KBM-7 (cell line): ENCODE measurements around the gene KYAT1.

Source experiments
- DNase-seq: peaks from one replicate; pipeline ENCODE4 v3.0.0-alpha.2; 2015
- in situ Hi-C: fragments of 300-500 bp; cut with MboI; formaldehyde crosslinking; loops from 2 replicates; pipeline ENCODE4 v1.14.3; 2020; ENCODE audit warnings: low sequenced_read_pairs, low pct_unique_long_range_greater_than_20kb, mixed read lengths

The KYAT1 gene

GRCh38 chr9:128881884-128882676 is at the start of gene KYAT1, which contains the start of gene LRRC8A:
TSS of gene KYAT1 (minus strand) at chr9:128881950. CDS start at chr9:128845405, 36,545 bp downstream.
TSS of gene LRRC8A (plus strand) at chr9:128882133. CDS start at chr9:128907165, 25,032 bp downstream.
- in situ Hi-C loops: no loop called here
- peak; percentile 99 for DNase-seq

GRCh38 chr9:128929560-128929959 is 47.8 kb upstream of the KYAT1 start:
- DNase-seq: no peak
- in situ Hi-C loops: no loop called here

- no peak for DNase-seq
- in situ Hi-C loops: no loop called here
Measured at GRCh38 chr9:128928624-128929023, 46.9 kb upstream of the KYAT1 start.

GRCh38 chr9:128927731-128928411 is 46.1 kb upstream of the KYAT1 start:
- in situ Hi-C loops: no loop called here
- peak; percentile 59 for DNase-seq

- DNase-seq: no peak
- in situ Hi-C loops: no loop called here
Measured at GRCh38 chr9:128923493-128923883, 41.7 kb upstream of the KYAT1 start.

- in situ Hi-C loops: no loop called here
- DNase-seq: no peak
Measured at GRCh38 chr9:128921881-128922763, 40.4 kb upstream of the KYAT1 start.

DNA sequence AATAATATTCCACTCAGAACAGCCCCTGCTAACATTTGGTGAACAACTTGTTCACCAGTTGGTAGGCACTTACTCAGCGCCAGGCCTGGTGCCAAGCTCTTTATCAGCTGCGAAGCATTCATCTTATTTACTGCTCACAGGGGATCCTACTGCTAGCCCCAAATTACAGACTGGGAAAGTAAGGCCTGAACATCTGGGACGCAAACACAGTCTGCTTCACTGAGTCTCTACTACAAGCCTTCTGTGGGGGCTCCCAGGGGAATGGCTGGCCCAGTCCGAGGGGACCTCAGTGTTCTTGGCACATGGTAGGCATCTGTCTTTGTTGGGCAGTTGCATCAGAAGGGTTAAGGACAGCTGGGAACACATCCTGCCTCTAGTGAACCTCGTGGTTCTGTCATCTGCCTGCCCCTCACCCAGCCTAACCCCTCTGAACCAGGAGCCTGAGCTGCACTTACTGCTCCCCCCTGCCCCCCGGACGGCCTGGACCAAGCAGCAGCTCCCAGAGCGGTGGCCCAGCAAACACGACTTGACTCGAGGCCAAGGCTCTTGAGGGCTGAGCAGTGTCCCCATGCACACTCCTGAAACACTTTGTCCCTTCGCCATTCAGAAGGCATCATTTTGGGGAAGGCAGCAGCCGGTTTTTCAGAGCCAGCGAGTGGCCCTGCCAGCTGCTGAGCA is 38.8 kb upstream of the KYAT1 start, which contains the start of gene PHYHD1:
TSS of gene PHYHD1 (plus strand) at position 602 of the 678 bp plus-strand sequence. CDS start 1,342 bp downstream, outside the sequence.
- DNase-seq: no peak
- in situ Hi-C loops: no loop called here

DNA sequence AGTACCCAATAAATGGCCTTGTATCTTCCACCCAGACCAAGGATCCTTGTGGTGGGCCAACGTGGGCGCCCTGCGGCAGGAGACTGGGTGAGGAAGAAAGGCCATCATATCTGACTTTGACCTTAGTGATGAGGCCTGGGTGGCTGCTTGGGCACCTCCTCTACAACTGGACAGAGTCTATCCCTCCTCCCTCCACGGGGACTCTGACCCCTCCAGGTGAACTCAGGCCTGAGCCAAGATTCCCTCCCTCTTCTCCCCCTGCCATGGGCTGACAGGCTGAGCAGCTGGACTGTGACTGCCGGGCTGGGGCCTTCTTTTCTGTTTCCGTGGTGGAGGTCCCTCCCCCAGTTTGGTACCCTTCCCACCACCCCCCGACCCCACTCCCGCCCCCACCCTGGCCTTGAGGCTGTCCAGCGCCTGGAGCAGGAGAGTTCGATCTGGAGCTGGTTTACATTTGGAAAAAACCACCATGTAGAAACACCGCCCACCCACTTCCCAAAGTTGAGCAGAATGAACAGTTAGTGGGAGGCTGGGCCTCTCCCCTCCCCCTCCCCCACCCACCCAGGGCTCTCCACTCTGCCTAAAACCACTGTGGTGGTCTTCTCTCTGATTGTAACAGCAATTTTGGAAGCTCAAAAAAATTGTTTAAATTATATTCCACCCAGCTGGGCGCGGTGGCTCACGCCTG is 37.8 kb upstream of the KYAT1 start:
- DNase-seq: no peak
- in situ Hi-C loops: no loop called here

GRCh38 chr9:128918921-128919320 is 37.2 kb upstream of the KYAT1 start:
- no peak for DNase-seq
- in situ Hi-C loops: no loop called here

DNA sequence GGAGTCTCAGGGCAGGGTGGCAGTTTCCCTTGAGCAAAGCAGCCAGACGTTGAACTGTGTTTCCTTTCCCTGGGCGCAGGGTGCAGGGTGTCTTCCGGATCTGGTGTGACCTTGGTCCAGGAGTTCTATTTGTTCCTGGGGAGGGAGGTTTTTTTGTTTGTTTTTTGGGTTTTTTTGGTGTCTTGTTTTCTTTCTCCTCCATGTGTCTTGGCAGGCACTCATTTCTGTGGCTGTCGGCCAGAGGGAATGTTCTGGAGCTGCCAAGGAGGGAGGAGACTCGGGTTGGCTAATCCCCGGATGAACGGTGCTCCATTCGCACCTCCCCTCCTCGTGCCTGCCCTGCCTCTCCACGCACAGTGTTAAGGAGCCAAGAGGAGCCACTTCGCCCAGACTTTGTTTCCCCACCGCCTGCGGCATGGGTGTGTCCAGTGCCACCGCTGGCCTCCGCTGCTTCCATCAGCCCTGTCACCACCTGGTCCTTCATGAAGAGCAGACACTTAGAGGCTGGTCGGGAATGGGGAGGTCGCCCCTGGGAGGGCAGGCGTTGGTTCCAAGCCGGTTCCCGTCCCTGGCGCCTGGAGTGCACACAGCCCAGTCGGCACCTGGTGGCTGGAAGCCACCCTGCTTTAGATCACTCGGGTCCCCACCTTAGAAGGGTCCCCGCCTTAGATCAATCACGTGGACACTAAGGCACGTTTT is 35.5 kb upstream of the KYAT1 start:
- DNase-seq: no peak
- in situ Hi-C loops: no loop called here

GRCh38 chr9:128916745-128917144 is 35.0 kb upstream of the KYAT1 start:
- in situ Hi-C loops: no loop called here
- DNase-seq: no peak

- in situ Hi-C loops: no loop called here
- no peak for DNase-seq
Measured at GRCh38 chr9:128916204-128916603, 34.5 kb upstream of the KYAT1 start.

DNA sequence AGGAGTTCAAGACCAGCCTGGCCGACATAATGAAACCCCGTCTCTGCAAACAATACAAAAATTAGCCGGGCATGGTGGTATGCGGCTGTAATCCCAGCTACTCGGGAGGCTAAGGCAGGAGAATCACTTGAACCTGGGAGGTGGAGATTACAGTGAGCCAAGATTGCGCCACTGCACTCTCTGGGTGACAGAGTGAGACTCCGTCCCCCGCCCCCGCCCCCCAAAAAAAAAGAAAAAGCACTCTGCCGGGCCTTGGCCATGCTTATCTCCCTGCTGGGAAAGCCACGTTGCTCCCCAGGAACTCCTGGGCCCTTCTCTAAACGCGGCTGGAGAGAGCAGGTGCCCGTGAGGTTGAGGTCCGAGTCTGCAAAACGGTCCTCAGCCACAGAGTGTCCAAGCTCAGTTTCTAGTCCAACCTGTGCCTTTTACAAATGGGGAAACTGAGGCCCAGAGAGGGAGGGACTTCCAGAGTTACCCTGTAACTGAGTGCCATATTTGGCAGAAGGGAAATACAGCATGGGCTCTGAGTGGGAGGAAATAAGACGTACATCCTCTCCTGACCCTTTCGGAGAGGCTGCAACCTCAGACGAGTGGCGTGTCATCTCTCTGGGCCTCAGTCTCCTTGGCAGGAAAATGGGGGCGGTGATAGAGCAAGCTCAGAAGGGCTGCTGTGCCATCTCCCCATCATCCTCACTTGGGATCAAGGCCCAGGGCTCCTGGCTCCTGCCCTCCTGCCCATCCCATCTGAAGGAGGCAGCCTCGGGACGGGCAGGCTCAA is 32.4 kb upstream of the KYAT1 start:
- in situ Hi-C loops: no loop called here
- DNase-seq: no peak

- in situ Hi-C loops: no loop called here
- no peak for DNase-seq
Measured at GRCh38 chr9:128913048-128913900, 31.5 kb upstream of the KYAT1 start.

DNA sequence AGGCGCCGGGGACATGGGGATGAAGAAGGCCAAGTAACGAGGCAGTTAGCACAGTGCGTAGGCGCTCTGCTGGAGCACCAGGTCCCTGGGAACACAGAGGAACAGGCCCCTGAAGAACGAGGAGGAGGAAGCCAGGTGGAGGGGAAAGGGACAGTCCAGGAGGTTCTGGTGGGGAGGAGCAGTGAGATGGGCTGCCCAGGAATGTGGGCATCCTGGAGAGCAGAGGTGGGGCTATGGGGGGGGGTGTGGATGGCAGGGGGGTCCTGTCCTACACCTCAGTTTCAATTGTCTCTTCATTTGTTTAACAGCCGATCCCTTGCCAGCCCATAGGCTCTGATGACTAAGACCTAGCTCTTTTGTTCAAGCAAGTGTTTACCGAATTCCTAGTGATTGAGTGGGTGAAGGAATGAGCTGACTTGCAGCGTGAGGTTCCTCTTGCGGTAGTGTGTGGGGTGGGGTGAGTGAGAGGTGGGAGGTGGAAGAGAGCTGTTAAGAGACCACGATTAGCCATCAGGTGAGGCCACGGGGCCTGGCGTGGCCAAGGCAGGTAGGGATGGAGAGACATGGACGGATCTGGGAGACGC is 30.6 kb upstream of the KYAT1 start:
- in situ Hi-C loops: no loop called here
- DNase-seq: no peak

GRCh38 chr9:128911529-128912035 is 29.8 kb upstream of the KYAT1 start:
- in situ Hi-C loops: no loop called here
- DNase-seq: peak; percentile 37
